GM19455 (cell line): Measurements from ENCODE around the gene LIPT2.
"Not testable (repeated sequence)": the region's sequence is repeated elsewhere in the genome, so short reads cannot be mapped to it uniquely, and the experiment has no call there.

ENCODE experiments used
- ATAC-seq: cut with Tn5 transposase; IDR thresholded peaks from one replicate; pipeline ENCODE4 v1.9.1; 2021; ENCODE audit not compliant: unreplicated experiment

LIPT2 gene

DNA sequence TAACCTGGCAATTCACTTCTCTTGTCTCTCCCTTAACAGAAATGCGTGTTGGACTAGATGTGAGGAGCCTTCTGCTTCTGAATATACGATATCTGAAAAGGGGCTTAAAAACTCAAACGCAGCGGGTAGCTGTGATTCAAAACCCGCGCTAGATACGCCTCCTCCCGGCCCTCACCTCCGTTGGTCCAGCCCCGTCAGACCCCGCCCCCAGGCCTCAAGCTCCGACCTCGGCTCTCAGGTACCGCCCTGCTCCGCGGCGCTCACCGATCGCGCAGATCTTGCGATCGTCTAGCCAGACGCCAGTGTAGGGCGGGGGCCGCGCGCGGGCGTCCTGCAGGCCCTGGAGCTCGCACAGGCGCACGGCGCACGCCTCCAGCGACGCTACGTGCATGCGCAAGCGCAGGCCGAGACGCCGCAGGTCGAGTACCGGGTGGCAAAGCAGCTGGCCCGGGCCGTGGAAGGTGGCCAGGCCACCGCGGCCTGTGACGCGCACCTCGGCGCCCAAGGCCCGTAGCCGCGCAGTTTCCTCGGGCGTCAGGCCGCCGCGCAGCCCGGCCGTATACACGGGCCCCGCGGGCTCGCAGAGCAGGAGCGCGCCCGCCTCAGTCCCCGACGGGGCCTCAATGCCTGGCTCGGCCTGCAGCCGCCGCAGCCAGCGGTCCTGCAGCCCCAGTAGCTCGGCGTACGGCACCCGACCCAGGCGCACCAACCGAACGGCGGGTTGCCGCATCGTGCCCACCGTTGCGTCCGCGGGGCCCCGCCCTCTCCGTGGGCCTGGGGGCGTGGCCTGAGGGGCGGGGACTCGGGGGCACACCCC lies at the start of gene LIPT2:
TSS of gene LIPT2 (minus strand) at position 751 of the 817 bp plus-strand sequence. CDS start at position 730, 21 bp downstream.
- peak; percentile 96 for ATAC-seq

DNA sequence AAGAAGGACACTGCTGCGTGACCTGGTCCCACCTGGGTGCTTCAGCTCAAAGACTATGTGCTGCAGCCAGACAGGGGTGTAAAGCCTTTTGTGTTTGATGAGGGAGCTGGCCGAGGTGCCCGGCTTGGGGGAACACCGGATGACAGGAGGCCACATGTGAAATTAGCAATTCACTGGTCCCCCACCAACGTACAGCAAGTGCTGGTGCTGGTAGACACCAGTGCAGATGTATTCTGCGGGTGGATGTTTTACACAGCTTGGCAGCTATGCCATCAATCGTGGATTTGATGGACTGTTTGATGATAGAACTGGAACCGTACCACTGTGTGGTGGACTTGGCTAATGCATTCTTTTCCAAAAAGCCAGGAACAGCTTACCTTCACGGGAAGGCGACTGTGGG lies 47.9 kb upstream of the LIPT2 start:
- ATAC-seq, result no peak

- ATAC-seq, result no peak
Observed at GRCh38 chr11:74540270-74540669, 46.7 kb upstream of the LIPT2 start.

DNA sequence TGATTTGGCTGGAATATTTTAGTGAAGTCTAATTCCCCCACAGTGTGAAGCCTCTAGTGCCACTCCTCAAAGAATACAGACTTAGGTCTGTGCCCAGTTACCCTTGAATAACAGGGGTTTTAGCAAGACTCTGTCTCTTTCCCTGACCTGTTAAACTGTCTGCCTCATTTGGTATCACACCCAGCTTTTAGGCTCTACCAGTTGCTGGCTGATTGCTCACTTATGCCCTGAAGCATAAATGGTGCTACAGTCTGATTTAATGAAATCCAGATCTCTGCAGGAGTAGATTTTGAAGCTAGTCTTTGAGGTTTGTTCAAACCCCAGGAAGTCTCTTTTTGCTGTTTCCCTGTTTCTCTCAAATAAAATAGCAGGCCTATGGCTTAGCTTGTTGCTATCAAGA lies 45.2 kb upstream of the LIPT2 start:
- ATAC-seq, result no peak

GRCh38 chr11:74535371-74536160 lies 42.0 kb upstream of the LIPT2 start:
- ATAC-seq, result no peak

- ATAC-seq, result not testable (repeated sequence)
Observed at GRCh38 chr11:74534946-74535275, 41.4 kb upstream of the LIPT2 start.

GRCh38 chr11:74534216-74534945 lies 40.9 kb upstream of the LIPT2 start:
- no peak for ATAC-seq

DNA sequence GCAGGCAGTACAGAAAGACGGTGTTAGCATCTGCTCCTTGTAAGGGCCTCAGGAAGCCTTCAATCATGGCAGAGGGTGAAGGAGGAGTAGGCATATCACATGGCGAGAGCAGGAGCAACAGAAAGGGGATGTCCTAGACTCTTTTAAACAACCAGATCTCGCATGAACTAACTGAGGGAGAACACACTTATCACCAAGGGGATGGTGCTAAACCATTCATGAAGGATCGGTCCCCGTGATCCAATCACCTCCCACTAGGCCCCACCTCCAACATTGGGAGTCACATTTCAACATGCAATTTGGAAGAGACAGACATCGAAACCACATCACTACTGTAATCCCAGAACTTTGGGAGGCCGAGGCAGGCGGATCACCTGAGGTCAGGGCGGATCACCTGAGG lies 39.9 kb upstream of the LIPT2 start:
- ATAC-seq, result no peak

DNA sequence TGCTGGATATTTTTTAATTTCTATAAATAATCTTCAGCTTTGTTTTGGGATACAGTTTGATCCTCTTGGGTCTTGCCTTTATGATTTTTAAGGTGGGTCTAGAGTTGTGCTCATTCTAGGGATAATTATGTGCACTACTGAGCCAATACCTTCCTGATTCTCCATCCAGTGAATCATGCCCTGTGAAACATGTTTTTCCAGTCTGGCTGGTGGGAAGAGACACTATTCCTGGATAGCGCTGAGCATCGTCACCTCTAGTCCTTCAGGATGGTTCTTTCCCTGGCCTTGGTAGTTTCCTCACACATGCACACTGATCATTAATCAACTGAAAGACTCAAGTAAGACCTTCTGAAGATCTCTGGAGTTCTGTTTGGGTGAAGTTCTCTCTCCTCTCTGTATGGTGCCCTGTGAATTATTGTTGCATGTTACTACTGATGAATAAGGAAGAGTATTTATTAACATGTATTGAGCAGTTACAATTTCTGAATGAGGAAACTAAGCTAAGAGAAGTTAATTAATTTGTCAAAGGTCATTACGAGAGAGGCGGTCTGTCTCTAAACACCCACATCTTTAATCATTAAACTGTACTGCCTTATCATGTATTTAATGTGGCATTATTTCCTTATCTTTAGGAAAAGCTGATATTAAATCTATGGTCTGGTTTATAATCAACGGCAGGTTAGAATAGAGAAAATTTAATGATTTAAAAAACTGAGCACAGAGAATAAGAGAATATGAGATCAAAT lies 39.1 kb upstream of the LIPT2 start:
- ATAC-seq, result no peak

DNA sequence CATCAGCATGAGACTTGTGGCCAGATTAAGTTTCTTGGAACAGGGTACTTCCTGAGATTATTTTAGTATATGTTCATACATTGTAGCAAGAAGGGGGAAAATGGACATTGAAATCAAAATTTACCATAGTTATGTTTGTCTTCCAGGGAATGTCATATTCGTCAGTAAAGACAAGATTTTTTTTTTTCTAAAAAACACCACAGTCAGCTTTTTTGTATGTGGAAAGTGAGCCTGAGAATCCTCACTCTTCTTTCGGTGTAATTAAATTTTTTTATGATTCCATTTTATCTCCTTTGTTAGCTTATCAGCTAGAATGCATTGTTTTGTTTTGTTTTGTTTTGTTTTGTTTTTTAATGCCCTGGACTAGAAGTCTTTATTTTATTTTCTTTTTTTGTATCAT lies 31.5 kb upstream of the LIPT2 start:
- no peak for ATAC-seq

- no peak for ATAC-seq
Observed at GRCh38 chr11:74524501-74524900, 31.0 kb upstream of the LIPT2 start.

- ATAC-seq, result no peak
Observed at GRCh38 chr11:74522776-74523175, 29.3 kb upstream of the LIPT2 start.

GRCh38 chr11:74521666-74522252 lies 28.2 kb upstream of the LIPT2 start:
- no peak for ATAC-seq

DNA sequence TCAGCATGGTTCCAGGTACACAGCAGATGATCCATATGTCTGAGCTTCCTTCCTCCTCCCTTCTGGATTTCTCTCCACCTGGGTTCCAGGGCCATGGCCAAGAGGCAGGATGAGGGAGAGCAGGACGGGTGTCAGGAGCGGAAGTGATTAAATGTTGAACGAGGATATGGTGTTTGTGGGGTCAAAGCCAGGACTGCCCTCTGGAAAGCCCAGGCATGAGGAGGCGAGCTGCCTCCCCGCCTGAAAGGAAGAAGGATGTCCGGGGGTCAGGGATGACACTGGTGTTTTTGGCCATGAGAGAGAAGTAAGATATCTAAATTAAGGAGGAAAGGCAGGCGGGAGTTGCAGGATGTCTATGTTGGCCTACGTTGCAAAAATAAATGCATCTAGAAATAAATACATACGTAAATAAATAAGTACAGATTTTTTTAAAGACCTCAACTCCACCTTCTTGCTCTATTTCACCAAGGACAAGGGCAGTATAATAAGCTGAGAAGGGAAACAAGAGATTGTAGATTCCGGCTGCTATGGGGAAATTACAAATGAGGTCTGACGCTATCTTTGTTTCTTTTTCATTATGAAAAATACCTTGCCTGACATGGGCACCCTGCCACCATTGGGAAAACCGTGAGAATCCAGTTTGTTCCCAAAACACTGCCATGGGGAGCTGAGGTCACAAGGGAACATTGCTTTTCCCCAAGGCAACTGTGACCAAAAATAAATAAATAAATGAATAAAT lies 27.6 kb upstream of the LIPT2 start:
- no peak for ATAC-seq

DNA sequence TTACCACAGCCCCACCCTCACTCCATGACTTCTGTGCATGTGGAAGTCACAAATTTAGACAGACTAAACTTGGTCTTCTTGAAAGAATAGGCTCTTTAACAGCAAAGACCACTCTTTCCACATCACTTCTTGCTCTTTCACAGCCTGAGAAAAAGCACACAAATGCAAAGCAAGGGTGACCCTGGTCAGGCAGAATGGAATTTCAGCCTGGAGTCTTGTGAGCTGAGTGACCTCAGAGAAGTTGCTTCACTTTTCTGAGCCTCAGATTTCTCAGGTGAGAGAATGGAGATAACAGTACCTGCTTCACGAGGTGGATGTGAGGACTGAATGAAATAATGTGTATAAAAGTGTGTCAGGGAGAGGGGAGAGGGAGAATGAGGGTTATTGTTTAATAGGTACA lies 26.8 kb upstream of the LIPT2 start:
- no peak for ATAC-seq

DNA sequence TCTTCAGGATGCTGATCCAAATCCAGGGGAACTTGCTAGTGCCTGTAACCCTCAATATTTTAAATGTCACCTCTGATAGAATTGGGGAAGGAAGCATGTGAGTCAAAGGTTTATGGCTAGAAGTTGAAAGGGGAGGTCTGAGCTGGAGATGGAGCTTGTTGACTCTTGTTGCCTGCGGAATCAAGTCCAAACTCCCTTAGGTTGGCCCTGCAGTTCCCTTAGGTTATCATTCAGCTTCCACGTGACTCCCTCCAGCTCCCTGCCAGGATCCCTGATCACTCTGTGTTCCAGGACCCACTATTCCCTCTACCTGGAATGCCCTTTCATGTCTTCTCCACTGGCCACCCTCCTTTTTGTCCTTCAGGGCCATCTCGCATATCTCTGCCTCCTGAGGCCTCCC lies 26.2 kb upstream of the LIPT2 start:
- ATAC-seq, result no peak

DNA sequence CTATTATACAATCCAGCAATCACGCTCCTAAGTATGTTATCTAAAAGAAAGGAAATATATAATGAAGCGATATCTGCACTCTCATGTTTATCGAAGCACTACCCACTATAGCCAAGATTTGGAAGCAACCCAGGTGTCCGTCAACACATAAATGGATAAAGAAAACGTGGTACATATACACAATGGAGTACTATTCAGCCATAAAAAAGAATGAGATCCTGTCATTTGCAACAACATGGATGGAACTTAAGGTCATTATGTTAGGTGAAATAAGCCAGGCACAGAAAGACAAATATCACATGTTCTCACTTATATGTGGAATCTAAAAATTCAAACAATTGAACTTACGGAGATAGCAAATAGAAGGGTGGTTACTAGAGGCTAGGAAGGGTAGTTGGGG lies 24.1 kb upstream of the LIPT2 start:
- not testable (repeated sequence) for ATAC-seq

GRCh38 chr11:74507582-74507981 lies 14.1 kb upstream of the LIPT2 start:
- no peak for ATAC-seq

DNA sequence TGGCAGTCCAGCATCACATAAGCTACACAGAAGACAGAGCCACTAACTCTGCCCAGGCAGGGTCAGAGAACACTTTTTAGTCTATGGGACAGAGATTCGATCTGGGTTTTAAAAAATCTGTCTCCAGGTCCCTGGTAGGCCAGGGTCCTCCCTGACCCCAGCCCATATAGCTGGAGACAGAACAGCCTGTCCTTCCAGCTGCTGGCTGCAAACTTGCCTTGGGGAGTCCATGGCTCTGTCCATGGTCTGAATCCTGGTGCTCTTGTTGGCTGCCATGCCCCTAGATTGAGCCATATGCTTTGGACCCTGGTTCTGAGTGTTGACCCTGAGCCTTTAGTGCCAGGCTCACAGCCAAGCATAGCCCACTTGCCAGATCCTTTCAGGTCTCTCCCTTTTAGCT lies 13.3 kb upstream of the LIPT2 start:
- no peak for ATAC-seq

DNA sequence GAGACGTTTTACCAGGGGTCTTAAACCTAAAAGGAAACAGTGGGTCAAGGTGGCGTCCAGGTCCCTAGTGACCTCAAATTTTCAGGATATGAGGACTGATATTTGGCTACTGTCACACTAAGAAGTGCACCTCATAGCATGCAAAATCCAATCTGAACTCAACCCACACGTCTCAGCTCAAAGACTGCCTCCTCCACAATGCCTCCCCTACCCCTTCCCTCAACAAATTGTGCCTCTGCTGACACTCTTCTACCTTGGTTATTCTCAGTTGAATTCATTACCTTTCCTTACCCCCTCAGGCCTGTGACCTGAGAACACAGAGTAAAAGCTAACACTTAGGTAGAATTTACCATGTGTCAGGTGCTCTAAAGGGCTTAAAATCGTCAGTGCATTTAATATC lies 12.4 kb upstream of the LIPT2 start:
- no peak for ATAC-seq
